PC-9 (cell line): ENCODE results near the gene LHX4. TPM values are rescaled to one million over a fixed set of nuclear protein-coding genes. Genes with fewer than 3 reads are reported as not detected.

Source experiments
- BruUV-seq: library from RNA; stranded (reverse); fragments of 400-500 nt; replicated peaks from 2 replicates; lab custom pipeline; 2021; lab: Mats Ljungman, UMichigan
- CTCF ChIA-PET: fragments of 300-600 bp; sonication (Branson Sonifier 250); formaldehyde crosslinking; loops from one replicate; lab custom pipeline; 2022; ENCODE audit warnings: antibody characterized with exemption; lab: Charles Lee
- POLR2A ChIA-PET: fragments of 300-600 bp; sonication (Branson Sonifier 250); formaldehyde crosslinking; loops from one replicate; lab custom pipeline; 2022; ENCODE audit warnings: antibody characterized with exemption; ENCODE audit not compliant: unreplicated experiment; lab: Charles Lee
- DNase-seq, 2 experiments: peaks; one replicate each; pipeline versions ENCODE4 v3.0.0 to v3.0.0-alpha.2; 2015 to 2022; ENCODE audit warnings: mixed read lengths in 1 of 2
- H2AFZ ChIP-seq: fragments of 200-600 bp; sonication (generic); 2 replicates; pipeline ENCODE4 v1.8.1; 2017; ENCODE audit warnings: antibody characterized with exemption
- H3F3A ChIP-seq: fragments of 200-600 bp; sonication (generic); 2 replicates; pipeline ENCODE4 v1.8.1; 2017; ENCODE audit warnings: antibody characterized with exemption, mild to moderate bottlenecking, low read depth; ENCODE audit not compliant: insufficient read depth
- H3K27ac ChIP-seq: fragments of 200-600 bp; sonication (generic); 2 replicates; pipeline ENCODE4 v1.6.1; 2016; ENCODE audit warnings: mixed run types
- H3K27me3 ChIP-seq: fragments of 200-600 bp; sonication (generic); 2 replicates; pipeline ENCODE4 v1.6.1; 2016; ENCODE audit warnings: low read depth, mixed run types; ENCODE audit not compliant: insufficient read depth
- H3K36me3 ChIP-seq: fragments of 200-600 bp; sonication (generic); 2 replicates; pipeline ENCODE4 v1.6.1; 2016; ENCODE audit warnings: low read depth, mixed run types
- H3K4me1 ChIP-seq: fragments of 200-600 bp; sonication (generic); replicated peaks from 2 replicates; pipeline ENCODE4 v1.6.1; 2016; ENCODE audit warnings: mixed run types; ENCODE audit not compliant: insufficient read depth
- H3K4me2 ChIP-seq: fragments of 200-600 bp; sonication (generic); 2 replicates; pipeline ENCODE4 v1.6.1; 2017; ENCODE audit warnings: mixed run types
- H3K4me3 ChIP-seq: fragments of 200-600 bp; sonication (generic); 2 replicates; pipeline ENCODE4 v1.6.1; 2016; ENCODE audit warnings: mixed run types
- H3K79me2 ChIP-seq: fragments of 200-600 bp; sonication (generic); 2 replicates; pipeline ENCODE4 v1.6.1; 2017; ENCODE audit warnings: low read depth, mixed run types
- H3K9me2 ChIP-seq: fragments of 200-600 bp; sonication (generic); 2 replicates; pipeline ENCODE4 v1.8.1; 2017; ENCODE audit warnings: mild to moderate bottlenecking; ENCODE audit not compliant: insufficient read depth
- H3K9me3 ChIP-seq: fragments of 200-600 bp; sonication (generic); 2 replicates; pipeline ENCODE4 v1.8.1; 2016; ENCODE audit warnings: low read depth; ENCODE audit not compliant: insufficient read depth
- H4K20me1 ChIP-seq: fragments of 200-600 bp; sonication (generic); 2 replicates; pipeline ENCODE4 v1.8.1; 2017; ENCODE audit not compliant: insufficient read depth
- EZH2 ChIP-seq: fragments of 200-600 bp; sonication (generic); IDR thresholded peaks from 2 replicates; pipeline ENCODE4 v1.8.0; 2017; ENCODE audit warnings: antibody characterized with exemption, low read depth
- intact Hi-C: fragments of 100-400 bp; cut with micrococcal nuclease; formaldehyde crosslinking; loops from one replicate; pipeline ENCODE4 v1.10.0; 2022; ENCODE audit not compliant: unreplicated experiment
- total RNA-seq: library from RNA; stranded (reverse); gene quantifications from 2 replicates; pipeline ENCODE4 v1.2.3, GENCODE V29; 2021
- TF ChIP-seq, protein P1 (sequence below): fragments of 200-600 bp; sonication (generic); conservative IDR thresholded peaks from 2 replicates; pipeline ENCODE4 v1.6.1; 2017; ENCODE audit warnings: mixed run types, antibody characterized with exemption, mild to moderate bottlenecking, moderate library complexity

The LHX4 gene
- total RNA-seq, 1 experiment from 2014 or later: 0.28 TPM

DNA sequence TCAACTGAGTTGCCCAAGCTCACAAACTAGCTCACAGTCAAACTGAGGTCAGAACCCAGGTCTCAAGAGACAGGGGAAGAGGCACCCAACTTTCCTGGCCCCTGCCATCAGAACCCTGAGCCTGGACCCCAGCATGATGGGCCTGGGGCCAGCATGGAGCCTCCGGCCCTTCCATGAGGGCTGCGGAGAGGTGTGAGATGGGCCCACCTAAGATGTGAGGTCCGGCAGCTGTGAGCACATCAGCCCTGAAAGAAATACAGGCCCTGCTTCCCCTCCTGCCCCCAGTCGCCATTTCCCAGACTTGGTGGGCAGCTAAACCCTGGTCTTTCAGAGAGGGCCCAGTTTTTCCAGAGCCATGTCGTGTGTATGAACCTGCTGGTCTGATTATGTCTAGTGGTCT lies 44.8 kb upstream of the LHX4 start:
- Histone ChIP-seq H3K27me3 (no peaks in the 10 kb centered on the region), H3K79me2 (no peaks in the 10 kb centered on the region), H3K4me2 (no peak overlapping the region), H3K4me3 (no peak overlapping the region), H3K9me2 (no peaks in the 10 kb centered on the region), H2AFZ (no peak overlapping the region), H3F3A (peaks cover 4% of the 10 kb centered on the region; the same call in 1 of the 2 replicates), H3K36me3 (peaks cover 13% of the 10 kb centered on the region; the same call in 1 of the 2 replicates), H3K27ac (no peak overlapping the region), H4K20me1 (peaks cover 5% of the 10 kb centered on the region; the same call in 1 of the 2 replicates), H3K4me1 (no peaks in the 10 kb centered on the region), H3K9me3 (no peaks in the 10 kb centered on the region)
- intact Hi-C loops: no loop called here
- TF ChIP-seq, protein P1, sequence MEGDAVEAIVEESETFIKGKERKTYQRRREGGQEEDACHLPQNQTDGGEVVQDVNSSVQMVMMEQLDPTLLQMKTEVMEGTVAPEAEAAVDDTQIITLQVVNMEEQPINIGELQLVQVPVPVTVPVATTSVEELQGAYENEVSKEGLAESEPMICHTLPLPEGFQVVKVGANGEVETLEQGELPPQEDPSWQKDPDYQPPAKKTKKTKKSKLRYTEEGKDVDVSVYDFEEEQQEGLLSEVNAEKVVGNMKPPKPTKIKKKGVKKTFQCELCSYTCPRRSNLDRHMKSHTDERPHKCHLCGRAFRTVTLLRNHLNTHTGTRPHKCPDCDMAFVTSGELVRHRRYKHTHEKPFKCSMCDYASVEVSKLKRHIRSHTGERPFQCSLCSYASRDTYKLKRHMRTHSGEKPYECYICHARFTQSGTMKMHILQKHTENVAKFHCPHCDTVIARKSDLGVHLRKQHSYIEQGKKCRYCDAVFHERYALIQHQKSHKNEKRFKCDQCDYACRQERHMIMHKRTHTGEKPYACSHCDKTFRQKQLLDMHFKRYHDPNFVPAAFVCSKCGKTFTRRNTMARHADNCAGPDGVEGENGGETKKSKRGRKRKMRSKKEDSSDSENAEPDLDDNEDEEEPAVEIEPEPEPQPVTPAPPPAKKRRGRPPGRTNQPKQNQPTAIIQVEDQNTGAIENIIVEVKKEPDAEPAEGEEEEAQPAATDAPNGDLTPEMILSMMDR: no peak
- no peak for TF ChIP-seq EZH2
- CTCF ChIA-PET: no interaction called here
- POLR2A ChIA-PET: no interaction called here
- no TSS peak for BruUV-seq
- DNase-seq: no peak

DNA sequence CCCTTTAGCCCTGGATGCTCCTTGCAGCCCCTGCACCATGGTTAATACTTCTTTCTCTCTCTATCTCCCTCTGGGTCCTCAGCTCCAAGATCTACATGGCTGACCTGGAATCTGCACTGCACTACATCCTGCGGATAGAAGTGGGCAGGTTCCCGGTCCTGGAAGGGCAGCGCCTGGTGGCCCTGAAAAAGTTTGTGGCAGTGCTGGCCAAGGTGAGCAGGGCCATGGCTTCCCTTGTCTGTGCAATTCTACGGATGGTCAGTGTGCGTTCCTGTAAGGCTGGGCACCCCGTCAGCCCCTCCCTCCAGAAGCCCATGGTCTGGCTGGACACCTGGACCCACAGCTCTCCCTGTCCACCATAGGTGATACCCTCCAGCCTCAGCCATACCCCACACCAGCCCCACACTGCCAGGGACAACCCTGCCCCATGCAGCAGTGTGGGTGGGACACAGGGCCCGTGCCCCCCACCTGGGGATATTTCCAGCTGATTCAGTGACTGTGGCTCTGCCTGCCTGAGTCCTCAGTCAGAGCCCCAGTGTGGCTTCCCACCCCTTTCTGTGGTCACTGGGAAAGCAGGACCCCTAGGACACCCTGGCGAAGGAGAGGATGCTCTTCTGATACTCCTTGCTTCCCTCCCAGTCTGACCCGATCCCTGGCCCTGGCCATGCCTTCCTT lies 44.0 kb upstream of the LHX4 start:
- BruUV-seq: no TSS peak
- POLR2A ChIA-PET: no interaction called here
- intact Hi-C loops: no loop called here

DNA sequence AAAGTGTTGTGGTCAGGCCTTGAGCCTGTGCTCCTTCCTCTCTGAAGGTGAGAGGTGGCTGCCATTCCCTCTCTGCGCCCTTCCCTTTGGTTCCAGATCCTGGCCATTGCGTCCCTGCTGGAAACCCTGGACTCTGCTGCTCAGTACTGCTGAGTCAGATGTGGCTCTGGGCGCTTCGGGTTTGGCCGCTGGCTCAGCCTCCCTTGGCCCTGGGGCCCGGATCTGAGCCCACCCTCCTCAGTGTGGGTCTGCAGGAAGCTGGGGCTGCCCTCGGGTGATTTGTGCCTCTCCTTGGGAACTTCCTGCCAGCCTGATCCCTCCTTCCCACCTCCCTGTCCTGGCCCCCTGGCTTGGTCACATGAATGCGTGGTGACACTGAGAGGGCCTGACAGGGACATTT lies 43.2 kb upstream of the LHX4 start:
- Histone ChIP-seq H3F3A (no peaks in the 10 kb centered on the region), H3K4me2 (no peak overlapping the region), H3K79me2 (no peaks in the 10 kb centered on the region), H3K27me3 (no peaks in the 10 kb centered on the region), H3K4me1 (no peaks in the 10 kb centered on the region), H4K20me1 (peaks cover 5% of the 10 kb centered on the region; the same call in 1 of the 2 replicates), H3K9me2 (no peaks in the 10 kb centered on the region), H3K36me3 (peaks cover 10% of the 10 kb centered on the region; the same call in 1 of the 2 replicates), H2AFZ (no peak overlapping the region), H3K4me3 (no peak overlapping the region), H3K9me3 (no peaks in the 10 kb centered on the region), H3K27ac (no peak overlapping the region)
- intact Hi-C loops: no loop called here
- ChIA-PET POLR2A (no interaction called here), CTCF (no interaction called here)
- no peak for TF ChIP-seq EZH2
- TF ChIP-seq, protein P1: no peak
- no peak for DNase-seq
- BruUV-seq: no TSS peak

More for the DNA sequence above, 44.0 kb upstream of the LHX4 start:
- Histone ChIP-seq H3K27me3 (no peaks in the 10 kb centered on the region), H3K36me3 (peaks cover 10% of the 10 kb centered on the region; the same call in 1 of the 2 replicates), H3K4me3 (no peak overlapping the region), H3K9me2 (no peaks in the 10 kb centered on the region), H3K9me3 (no peaks in the 10 kb centered on the region), H4K20me1 (peaks cover 5% of the 10 kb centered on the region; the same call in 1 of the 2 replicates), H3K79me2 (no peaks in the 10 kb centered on the region), H3K27ac (no peak overlapping the region), H3K4me2 (no peak overlapping the region), H3K4me1 (no peaks in the 10 kb centered on the region), H2AFZ (no peak overlapping the region), H3F3A (no peaks in the 10 kb centered on the region; the same call in 1 of the 2 replicates)
- TF ChIP-seq EZH2: no peak
- TF ChIP-seq, protein P1: no peak
- CTCF ChIA-PET: no interaction called here
- DNase-seq: no peak
